GM19328 (cell line): ENCODE measurements around the gene KHDC4.
"Not testable (repeated sequence)": the region's sequence is repeated elsewhere in the genome, so short reads cannot be mapped to it uniquely, and the experiment has no call there.

Experiments
- ATAC-seq: cut with Tn5 transposase; IDR thresholded peaks from one replicate; pipeline ENCODE4 v1.9.1; 2021; ENCODE audit warnings: mild to moderate bottlenecking, moderate library complexity; ENCODE audit not compliant: unreplicated experiment

The KHDC4 gene

DNA sequence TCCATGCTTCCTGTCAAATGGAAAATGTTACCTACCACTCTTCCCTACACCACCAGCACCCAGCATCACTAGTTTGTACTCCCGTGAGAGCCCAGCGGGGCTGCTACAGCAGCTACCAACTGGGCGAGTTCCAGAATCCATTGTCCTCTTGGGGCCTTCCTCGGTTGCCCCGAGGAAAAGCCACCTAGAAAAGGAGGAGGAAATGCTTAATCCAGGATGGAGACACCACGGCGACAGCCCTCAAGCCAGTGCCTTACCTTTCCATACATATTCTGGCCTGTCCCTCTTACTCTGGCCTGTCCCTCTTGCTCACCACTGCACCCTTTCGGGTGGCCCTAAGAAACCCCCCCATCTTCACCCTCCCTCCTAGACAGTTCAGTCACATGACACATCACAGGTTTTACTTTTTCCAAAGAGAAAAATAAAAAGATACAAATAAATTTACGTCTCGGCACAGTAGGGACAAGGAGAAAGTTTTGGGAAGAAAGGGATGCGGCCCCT is 23.5 kb downstream of the KHDC4 start:
- ATAC-seq: no peak

DNA sequence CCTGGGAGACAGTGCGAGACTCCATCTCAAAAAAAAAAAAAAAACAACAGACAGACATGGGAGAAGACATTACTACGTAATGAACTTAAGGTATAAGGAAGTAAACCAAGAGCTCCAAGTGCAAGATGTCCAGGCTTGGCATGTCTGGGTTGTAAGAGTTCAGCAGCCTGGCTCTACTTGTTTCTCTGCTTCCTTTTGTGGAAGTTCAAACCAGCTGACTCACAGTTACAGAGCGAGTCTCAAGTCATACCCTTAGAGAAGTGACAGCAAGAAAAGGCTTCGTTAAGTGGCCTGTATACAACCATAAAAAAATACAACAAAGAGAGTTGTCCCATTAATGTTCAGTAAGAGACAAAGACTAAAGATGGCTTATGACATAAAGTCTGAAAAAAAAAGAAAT is 24.3 kb downstream of the KHDC4 start:
- no peak for ATAC-seq

- no peak for ATAC-seq
Observed at GRCh38 chr1:155904261-155904660, 30.0 kb downstream of the KHDC4 start.

DNA sequence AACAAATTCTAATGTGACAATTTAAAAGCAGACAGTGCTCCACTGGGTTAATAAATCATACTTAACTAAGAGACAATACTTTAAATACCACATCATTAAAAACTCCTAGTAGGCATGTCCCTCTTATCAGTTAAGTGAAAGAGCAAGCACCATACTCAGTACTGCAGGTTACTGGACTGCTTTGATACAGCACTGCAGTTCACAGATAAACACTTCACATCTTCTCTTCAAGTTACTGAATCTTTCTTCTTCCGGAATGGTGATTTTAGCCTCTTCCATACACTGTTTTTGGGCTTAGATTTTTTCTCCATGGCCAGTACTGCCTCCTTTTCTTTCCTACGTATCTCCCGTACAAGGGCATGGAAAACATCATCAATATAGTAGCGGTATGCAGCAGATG is 34.1 kb downstream of the KHDC4 start:
- no peak for ATAC-seq

GRCh38 chr1:155899683-155900082 is 34.5 kb downstream of the KHDC4 start:
- no peak for ATAC-seq

GRCh38 chr1:155898888-155899287 is 35.3 kb downstream of the KHDC4 start:
- ATAC-seq: no peak

DNA sequence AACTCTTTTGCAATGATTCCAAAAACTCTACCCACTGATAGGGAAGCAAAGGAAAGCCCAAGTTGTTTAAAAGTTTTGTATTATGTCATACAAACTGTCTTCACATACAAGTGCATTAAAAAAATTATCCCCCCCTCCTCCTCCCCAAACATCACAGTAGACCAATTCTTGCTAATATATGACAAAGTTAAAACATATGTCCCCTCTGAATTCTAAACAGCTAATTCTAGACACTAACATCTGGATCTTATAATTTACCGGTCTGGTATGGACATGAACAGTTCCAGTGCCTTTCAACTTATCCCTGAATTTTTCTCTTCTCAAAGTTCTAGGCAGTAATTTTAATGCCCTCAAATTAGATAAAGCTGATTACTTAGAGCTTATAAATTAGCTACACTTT is 36.5 kb downstream of the KHDC4 start:
- ATAC-seq: no peak

DNA sequence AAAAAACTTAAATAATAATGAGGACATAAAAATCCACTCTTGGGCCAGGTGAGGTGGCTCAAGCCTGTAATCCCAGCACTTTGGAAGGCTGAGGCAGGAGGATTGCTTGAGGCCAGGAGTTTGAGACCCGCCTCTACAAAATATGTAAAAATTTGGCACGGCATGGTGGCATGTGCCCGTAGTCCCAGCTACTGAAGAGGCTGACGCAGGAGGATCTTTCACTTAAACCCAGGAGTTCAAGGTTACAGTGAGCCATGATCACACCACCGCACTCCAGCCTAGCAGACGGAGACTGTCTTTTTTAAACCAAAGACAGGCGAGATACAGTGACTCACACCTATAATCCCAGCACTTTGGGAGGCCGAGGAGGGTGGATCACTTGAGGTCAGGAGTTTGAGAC is 37.7 kb downstream of the KHDC4 start:
- ATAC-seq: not testable (repeated sequence)

GRCh38 chr1:155895617-155896016 is 38.6 kb downstream of the KHDC4 start:
- ATAC-seq: not testable (repeated sequence)

GRCh38 chr1:155893389-155894142 is 40.6 kb downstream of the KHDC4 start:
- no peak for ATAC-seq

GRCh38 chr1:155892796-155893195 is 41.4 kb downstream of the KHDC4 start:
- no peak for ATAC-seq

DNA sequence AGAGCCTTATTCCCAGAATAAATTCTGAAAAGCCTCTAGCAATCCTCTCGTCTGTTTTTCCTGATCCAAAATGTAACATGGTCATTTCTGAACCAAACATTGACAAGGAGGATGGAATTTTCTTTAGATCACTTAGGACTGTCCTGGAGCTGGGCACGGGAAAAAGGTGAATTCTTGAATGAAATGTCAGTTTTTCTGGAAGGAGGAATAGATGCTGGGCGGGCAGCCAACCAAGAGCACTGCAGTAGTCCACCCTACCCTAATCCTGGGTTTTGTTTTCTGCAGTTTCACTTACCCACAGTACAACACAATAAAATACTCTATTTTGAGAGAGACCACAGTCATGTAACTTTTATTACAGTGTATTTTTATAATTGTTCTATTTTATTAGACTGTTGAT is 44.0 kb downstream of the KHDC4 start:
- no peak for ATAC-seq

- no peak for ATAC-seq
Observed at GRCh38 chr1:155889566-155889965, 44.6 kb downstream of the KHDC4 start.

- ATAC-seq: no peak
Observed at GRCh38 chr1:155888481-155888880, 45.7 kb downstream of the KHDC4 start.

DNA sequence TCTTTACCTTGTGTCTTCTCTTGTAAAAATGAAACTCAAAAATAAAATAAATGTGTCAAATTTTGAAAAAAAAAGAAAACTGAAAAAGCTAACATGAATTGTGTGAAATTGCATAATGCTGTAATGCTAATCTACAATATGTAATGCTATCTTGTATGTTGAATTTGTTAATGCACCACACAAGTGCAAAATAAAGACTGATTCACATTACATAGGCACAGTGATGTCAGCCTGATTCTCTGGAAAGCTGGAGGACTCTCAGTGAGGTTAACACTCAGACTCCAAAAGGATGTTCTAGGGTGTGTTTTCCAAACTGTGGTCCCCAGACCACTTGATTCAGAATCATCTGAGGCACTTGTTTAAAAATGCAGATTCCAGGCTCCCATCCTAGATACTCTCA is 49.2 kb downstream of the KHDC4 start:
- ATAC-seq: no peak

DNA sequence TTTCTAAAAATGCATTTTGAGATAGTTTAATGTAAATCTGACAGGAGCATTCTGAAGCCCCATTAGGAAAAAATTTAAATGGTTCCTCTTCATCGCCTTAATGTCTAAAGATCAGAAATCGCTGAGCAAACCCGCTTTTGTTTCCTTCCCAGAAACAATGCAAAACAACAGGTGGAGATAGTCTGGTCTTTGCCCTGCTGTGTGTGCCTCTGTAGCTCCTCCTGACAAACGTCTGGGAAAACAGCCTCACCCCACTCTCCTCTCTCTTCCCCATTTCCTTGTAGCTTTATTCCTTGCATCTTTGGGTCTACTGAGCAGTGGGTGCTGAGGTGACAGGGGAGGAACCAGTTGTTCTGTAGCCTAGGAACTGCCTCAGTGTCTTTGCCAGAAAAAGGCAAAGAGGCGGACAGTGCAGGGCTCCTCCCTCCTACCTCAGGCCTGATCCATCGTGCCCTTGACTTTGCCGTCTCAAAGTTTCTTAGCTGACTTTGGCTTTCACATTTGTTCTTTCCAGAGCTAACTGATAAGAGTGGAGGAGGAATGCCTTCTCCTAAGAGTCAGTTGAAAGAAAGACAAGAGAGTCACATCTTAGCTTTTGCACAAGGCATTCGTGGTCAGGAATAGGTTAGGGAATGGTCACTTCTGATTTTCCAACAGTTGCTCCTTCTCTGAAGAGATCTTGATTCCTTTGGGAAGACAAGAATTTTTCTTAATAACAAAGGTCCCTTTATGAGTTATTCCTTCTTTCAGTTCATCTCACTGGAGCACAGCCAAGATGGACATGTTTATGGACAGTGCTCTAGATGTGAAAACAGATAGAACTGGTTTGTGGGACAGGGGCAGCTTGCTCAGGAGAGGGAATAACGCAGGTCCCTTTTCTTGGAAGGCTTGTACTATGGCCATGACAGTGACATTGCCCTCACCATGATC is 49.9 kb downstream of the KHDC4 start:
- ATAC-seq: no peak

GRCh38 chr1:155882766-155883165 is 51.4 kb downstream of the KHDC4 start:
- no peak for ATAC-seq

DNA sequence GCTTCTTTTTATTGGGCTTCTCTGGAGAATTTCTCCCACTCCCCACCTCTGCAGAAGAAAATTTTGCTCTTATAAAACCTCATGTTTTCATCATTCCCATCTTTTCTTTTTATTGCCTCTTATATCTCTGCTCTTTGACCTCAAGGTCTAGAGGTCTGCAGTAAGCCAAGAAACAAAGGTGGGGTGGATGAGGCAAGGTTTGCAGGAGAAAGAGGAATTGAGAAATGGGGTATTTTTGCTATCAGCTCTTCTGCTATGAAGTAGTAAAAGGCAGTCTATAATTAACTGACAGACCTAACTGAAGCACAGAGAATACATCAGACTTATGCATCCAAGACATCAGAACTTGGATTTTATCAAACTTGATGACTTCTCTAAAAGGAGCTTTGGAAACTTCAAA is 52.0 kb downstream of the KHDC4 start:
- ATAC-seq: no peak

DNA sequence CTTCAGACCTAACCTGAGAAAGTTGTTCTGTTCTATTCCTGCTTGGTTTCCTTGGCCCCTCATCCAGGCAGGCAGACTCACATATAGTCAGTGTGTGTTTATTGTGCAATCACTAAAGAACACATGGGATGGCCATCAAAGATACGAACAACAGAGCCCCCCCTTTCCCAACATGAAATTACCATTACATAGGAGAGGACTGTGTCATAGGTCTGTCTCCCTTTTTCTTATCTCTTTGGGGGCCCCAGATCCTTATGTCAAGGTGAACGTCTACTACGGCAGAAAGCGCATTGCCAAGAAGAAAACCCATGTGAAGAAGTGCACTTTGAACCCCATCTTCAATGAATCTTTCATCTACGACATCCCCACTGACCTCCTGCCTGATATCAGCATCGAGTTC is 53.3 kb downstream of the KHDC4 start:
- ATAC-seq: no peak

DNA sequence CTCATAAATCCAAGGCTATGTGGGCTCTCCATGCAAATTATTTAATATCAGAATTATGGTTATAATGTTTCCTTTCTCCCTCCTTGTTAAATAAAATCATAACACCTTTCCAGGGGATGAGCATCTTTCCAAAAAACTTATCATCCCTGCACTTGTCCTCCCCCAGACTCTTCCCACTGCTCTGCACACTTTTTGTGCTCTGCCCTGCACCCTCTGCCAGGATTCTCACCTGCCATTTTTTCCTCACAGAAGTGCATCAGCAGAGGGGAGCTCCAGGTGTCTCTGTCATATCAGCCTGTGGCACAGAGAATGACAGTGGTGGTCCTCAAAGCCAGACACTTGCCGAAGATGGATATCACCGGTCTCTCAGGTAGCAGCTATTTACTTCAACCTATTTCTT is 54.0 kb downstream of the KHDC4 start:
- no peak for ATAC-seq

- ATAC-seq: no peak
Observed at GRCh38 chr1:155877945-155878344, 56.3 kb downstream of the KHDC4 start.

GRCh38 chr1:155873860-155874259 is 60.4 kb downstream of the KHDC4 start:
- ATAC-seq: no peak
